K562 (cell line): ENCODE measurements around the gene CRABP2. TPM values are rescaled to one million over a fixed set of nuclear protein-coding genes. Genes with fewer than 3 reads are reported as not detected.

ENCODE experiments used
- DMBX1 ChIP-seq: fragments of 250-450 bp; sonication (Bioruptor Pico); IDR thresholded peaks from 2 replicates; pipeline ENCODE4 v1.8.0; 2022; ENCODE audit warnings: inconsistent platforms, mild to moderate bottlenecking, moderate library complexity, borderline replicate concordance
- GATAD2A ChIP-seq: fragments of 450-650 bp; IDR thresholded peaks from 2 replicates; pipeline ENCODE4 v1.6.1; 2017
- HDAC1 ChIP-seq, 2 experiments: fragments of 450-650 bp; IDR thresholded peaks; 2 replicates each; pipeline ENCODE4 v1.6.1; 2016 to 2017; ENCODE audit warnings: inconsistent platforms in 1 of 2, mild to moderate bottlenecking in 1 of 2, moderate library complexity in 1 of 2
- HDAC6 ChIP-seq: IDR thresholded peaks from 2 replicates; pipeline ENCODE4 v1.6.1; 2012; ENCODE audit warnings: low read depth, mild to moderate bottlenecking, control low read depth, inconsistent platforms, low read length, moderate library complexity
- HMG20A ChIP-seq: fragments of 450-650 bp; formaldehyde crosslinking; conservative IDR thresholded peaks from 2 replicates; pipeline ENCODE4 v1.4.0; 2020; ENCODE audit warnings: mild to moderate bottlenecking, mixed read lengths
- HNRNPH1 ChIP-seq: fragments of 200-400 bp; formaldehyde crosslinking; optimal IDR thresholded peaks from 2 replicates; pipeline ENCODE3; 2017; ENCODE audit warnings: low read depth, mild to moderate bottlenecking, low read length, moderate library complexity
- KDM2B ChIP-seq: fragments of 250-450 bp; sonication (Bioruptor Pico); IDR thresholded peaks from 2 replicates; pipeline ENCODE4 v1.8.0; 2021; ENCODE audit warnings: mild to moderate bottlenecking, moderate library complexity
- MAZ ChIP-seq, 2 experiments: fragments of 450-650 bp in 1 of 2; sonication (generic) in 1 of 2; formaldehyde crosslinking; IDR thresholded peaks in 1 of 2; conservative IDR thresholded peaks in 1 of 2; 2 replicates each; pipeline versions ENCODE4 v1.4.0 to v1.5.0; 2020; ENCODE audit warnings: mild to moderate bottlenecking in 1 of 2, missing genetic modification reagents in 1 of 2
- NR3C1 ChIP-seq: sonication (generic); formaldehyde crosslinking; IDR thresholded peaks from 2 replicates; pipeline ENCODE4 v1.8.1; 2022; ENCODE audit warnings: missing genetic modification reagents
- SIRT6 ChIP-seq: IDR thresholded peaks from one replicate; pipeline ENCODE4 v1.6.1; 2012; ENCODE audit warnings: low read depth, mild to moderate bottlenecking, control low read depth, inconsistent platforms, low read length, moderate library complexity
- SMAD2 ChIP-seq: fragments of 150-350 bp; IDR thresholded peaks from 2 replicates; pipeline ENCODE4 v1.6.1; 2014; ENCODE audit warnings: low read depth, mild to moderate bottlenecking, low read length
- ZFPM2 ChIP-seq: fragments of 250-450 bp; sonication (Bioruptor Pico); IDR thresholded peaks from 2 replicates; pipeline ENCODE4 v1.5.1; 2022; ENCODE audit warnings: mild to moderate bottlenecking
- ZNF165 ChIP-seq: fragments of 250-450 bp; sonication (Bioruptor Pico); IDR thresholded peaks from 2 replicates; pipeline ENCODE4 v1.4.0; 2020; ENCODE audit warnings: borderline replicate concordance
- ZNF282 ChIP-seq: sonication (generic); formaldehyde crosslinking; IDR thresholded peaks from 2 replicates; pipeline ENCODE4 v1.8.1; 2023; ENCODE audit warnings: missing genetic modification reagents
- ZNF589 ChIP-seq: fragments of 200-800 bp; sonication (Bioruptor generic); IDR thresholded peaks from 2 replicates; pipeline ENCODE4 v1.6.1; 2016; ENCODE audit warnings: low read depth, missing genetic modification characterization, missing compliant biosample characterization
- polyA plus RNA-seq, 8 experiments: library from polyadenylated mRNA; depleted of rRNA in 4 of 8; stranded (reverse) in 5 of 8; unstranded in 3 of 8; fragments of >200 nt; fragmentation: Nextera tagmentation in 2 of 8; fragmentation: Illumina TruSeq in 1 of 8; extraction: Ambion mirVana in 2 of 8; extraction: Trizol in 1 of 8; gene quantifications; 2 replicates each; pipeline versions ENCODE4 v1.2.1 to v1.2.3, GENCODE V29; 2011 to 2014; ENCODE audit warnings: inconsistent platforms in 1 of 8, missing spikeins in 1 of 8
- total RNA-seq, 7 experiments: library from RNA; depleted of rRNA in 6 of 7; stranded (reverse); fragments of >200 nt in 6 of 7; fragmentation: Illumina TruSeq in 2 of 7; extraction: Trizol in 2 of 7; gene quantifications; 2 replicates each; pipeline versions ENCODE4 v1.2.1 to v1.2.3, GENCODE V29; 2011 to 2021; ENCODE audit warnings: low replicate concordance in 1 of 7
- TF ChIP-seq, protein P1 (sequence below): sonication (generic); formaldehyde crosslinking; IDR thresholded peaks from 2 replicates; pipeline ENCODE4 v1.9.0; 2022; ENCODE audit warnings: mild to moderate bottlenecking, missing genetic modification reagents
- TF ChIP-seq, protein P2 (sequence below): fragments of 250-450 bp; sonication (Bioruptor Pico); IDR thresholded peaks from 2 replicates; pipeline ENCODE4 v1.4.0; 2020; ENCODE audit warnings: mild to moderate bottlenecking, moderate library complexity
- TF ChIP-seq, protein P3 (sequence below): fragments of 450-650 bp; IDR thresholded peaks from 2 replicates; pipeline ENCODE4 v1.6.1; 2017; ENCODE audit warnings: antibody characterized with exemption, mild to moderate bottlenecking
- TF ChIP-seq, protein P4 (sequence below): fragments of 450-650 bp; conservative IDR thresholded peaks from 2 replicates; pipeline ENCODE4 v1.6.1; 2016; ENCODE audit warnings: missing genetic modification characterization, low read depth, mild to moderate bottlenecking, control low read depth, missing compliant biosample characterization

The CRABP2 gene
- total and polyA plus RNA-seq, 9 of the 15 experiments (the other 6 are each of a cell fraction or from before 2014, with no cell fraction given), result 0.30 to 2.5 (median 0.82) TPM

DNA sequence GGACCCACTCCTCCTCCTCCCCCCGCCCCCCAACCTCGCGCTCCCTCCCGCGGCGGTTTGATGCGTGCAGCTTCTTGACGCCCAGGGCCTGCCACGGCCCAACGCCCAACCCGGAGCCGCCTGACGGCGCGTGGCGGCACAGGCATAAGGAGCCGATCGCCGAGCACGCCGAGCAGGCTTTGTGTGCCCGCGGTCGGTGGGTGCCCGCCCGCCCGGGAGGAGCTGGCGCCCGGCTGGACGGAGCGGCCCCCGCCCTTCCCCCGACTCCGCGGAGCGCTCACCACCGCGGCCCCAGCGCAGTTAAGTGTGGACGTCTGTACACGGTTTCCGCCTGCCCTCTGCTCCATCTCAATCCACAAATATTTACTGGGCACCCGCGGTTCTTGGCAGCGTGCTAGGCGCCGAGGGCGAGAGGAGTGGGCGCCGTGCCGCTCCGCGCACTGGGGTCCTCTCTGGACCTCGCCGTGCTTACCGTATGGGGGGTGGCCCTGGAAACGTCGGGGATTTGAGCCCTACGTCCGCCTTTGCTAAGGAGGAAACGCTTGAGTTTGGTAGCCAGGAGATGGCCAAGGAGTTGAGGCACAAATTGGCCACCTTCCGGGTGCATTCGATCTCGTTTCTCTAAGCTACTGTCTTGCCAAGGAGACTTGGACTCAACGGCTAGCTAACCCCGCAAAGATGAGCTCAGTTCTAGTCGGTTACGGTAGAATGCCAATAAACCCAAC, 46.5 kb upstream of the CRABP2 start (continued):
- TF ChIP-seq NR3C1 (CRISPR knock-in tag) (no peak), ZFPM2 (no peak), GATAD2A (no peak), SIRT6 (no peak), ZNF165 (CRISPR knock-in tag) (no peak), ZNF589 (CRISPR knock-in tag) (no peak), HMG20A (no peak), ZNF282 (CRISPR knock-in tag) (no peak), HDAC6 (no peak), HDAC1 (IDR thresholded peaks at IDR 0.05) (peak in 1 of 2 experiments; percentile 58; a peak in 1 of 4 replicates), MAZ (CRISPR knock-in tag; conservative IDR thresholded peaks at IDR 0.05 in 1 of 2, IDR thresholded peaks at IDR 0.05 in 1 of 2) (peak; percentile 97 to 100), KDM2B (no peak), DMBX1 (CRISPR knock-in tag) (no peak), HNRNPH1 (no peak), SMAD2 (no peak)
- TF ChIP-seq, protein P1, sequence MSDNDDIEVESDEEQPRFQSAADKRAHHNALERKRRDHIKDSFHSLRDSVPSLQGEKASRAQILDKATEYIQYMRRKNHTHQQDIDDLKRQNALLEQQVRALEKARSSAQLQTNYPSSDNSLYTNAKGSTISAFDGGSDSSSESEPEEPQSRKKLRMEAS (CRISPR knock-in tag), result peak; percentile 96
- TF ChIP-seq, protein P2, sequence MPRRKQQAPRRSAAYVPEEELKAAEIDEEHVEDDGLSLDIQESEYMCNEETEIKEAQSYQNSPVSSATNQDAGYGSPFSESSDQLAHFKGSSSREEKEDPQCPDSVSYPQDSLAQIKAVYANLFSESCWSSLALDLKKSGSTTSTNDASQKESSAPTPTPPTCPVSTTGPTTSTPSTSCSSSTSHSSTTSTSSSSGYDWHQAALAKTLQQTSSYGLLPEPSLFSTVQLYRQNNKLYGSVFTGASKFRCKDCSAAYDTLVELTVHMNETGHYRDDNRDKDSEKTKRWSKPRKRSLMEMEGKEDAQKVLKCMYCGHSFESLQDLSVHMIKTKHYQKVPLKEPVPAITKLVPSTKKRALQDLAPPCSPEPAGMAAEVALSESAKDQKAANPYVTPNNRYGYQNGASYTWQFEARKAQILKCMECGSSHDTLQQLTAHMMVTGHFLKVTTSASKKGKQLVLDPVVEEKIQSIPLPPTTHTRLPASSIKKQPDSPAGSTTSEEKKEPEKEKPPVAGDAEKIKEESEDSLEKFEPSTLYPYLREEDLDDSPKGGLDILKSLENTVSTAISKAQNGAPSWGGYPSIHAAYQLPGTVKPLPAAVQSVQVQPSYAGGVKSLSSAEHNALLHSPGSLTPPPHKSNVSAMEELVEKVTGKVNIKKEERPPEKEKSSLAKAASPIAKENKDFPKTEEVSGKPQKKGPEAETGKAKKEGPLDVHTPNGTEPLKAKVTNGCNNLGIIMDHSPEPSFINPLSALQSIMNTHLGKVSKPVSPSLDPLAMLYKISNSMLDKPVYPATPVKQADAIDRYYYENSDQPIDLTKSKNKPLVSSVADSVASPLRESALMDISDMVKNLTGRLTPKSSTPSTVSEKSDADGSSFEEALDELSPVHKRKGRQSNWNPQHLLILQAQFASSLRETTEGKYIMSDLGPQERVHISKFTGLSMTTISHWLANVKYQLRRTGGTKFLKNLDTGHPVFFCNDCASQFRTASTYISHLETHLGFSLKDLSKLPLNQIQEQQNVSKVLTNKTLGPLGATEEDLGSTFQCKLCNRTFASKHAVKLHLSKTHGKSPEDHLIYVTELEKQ (CRISPR knock-in tag), result no peak
- TF ChIP-seq, protein P3, sequence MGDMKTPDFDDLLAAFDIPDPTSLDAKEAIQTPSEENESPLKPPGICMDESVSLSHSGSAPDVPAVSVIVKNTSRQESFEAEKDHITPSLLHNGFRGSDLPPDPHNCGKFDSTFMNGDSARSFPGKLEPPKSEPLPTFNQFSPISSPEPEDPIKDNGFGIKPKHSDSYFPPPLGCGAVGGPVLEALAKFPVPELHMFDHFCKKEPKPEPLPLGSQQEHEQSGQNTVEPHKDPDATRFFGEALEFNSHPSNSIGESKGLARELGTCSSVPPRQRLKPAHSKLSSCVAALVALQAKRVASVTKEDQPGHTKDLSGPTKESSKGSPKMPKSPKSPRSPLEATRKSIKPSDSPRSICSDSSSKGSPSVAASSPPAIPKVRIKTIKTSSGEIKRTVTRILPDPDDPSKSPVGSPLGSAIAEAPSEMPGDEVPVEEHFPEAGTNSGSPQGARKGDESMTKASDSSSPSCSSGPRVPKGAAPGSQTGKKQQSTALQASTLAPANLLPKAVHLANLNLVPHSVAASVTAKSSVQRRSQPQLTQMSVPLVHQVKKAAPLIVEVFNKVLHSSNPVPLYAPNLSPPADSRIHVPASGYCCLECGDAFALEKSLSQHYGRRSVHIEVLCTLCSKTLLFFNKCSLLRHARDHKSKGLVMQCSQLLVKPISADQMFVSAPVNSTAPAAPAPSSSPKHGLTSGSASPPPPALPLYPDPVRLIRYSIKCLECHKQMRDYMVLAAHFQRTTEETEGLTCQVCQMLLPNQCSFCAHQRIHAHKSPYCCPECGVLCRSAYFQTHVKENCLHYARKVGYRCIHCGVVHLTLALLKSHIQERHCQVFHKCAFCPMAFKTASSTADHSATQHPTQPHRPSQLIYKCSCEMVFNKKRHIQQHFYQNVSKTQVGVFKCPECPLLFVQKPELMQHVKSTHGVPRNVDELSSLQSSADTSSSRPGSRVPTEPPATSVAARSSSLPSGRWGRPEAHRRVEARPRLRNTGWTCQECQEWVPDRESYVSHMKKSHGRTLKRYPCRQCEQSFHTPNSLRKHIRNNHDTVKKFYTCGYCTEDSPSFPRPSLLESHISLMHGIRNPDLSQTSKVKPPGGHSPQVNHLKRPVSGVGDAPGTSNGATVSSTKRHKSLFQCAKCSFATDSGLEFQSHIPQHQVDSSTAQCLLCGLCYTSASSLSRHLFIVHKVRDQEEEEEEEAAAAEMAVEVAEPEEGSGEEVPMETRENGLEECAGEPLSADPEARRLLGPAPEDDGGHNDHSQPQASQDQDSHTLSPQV, result 0 out of 2 replicates have a peak, but pooled peaks have one; percentile 16
- TF ChIP-seq, protein P4, sequence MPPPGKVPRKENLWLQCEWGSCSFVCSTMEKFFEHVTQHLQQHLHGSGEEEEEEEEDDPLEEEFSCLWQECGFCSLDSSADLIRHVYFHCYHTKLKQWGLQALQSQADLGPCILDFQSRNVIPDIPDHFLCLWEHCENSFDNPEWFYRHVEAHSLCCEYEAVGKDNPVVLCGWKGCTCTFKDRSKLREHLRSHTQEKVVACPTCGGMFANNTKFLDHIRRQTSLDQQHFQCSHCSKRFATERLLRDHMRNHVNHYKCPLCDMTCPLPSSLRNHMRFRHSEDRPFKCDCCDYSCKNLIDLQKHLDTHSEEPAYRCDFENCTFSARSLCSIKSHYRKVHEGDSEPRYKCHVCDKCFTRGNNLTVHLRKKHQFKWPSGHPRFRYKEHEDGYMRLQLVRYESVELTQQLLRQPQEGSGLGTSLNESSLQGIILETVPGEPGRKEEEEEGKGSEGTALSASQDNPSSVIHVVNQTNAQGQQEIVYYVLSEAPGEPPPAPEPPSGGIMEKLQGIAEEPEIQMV (tag), result no peak
